K562 (cell line): ENCODE results near the gene SDK1. TPM values are rescaled to one million over a fixed set of nuclear protein-coding genes. Genes with fewer than 3 reads are reported as not detected.

Experiments used
- ATAC-seq: fragments of 200-7000 bp; cut with Tn5 transposase; 3 replicates; pipeline ENCODE4 v1.9.1; 2020; ENCODE audit warnings: moderate library complexity
- BruUV-seq: library from RNA; stranded (reverse); fragments of 400-500 nt; replicated peaks from 2 replicates; lab custom pipeline; 2021; lab: Mats Ljungman, UMichigan
- CTCF ChIA-PET: fragments of 300-600 bp; formaldehyde crosslinking; extraction: SDS; loops from one replicate; lab custom pipeline; 2021; ENCODE audit warnings: low intra/inter-chr PET ratio; lab: Yijun Ruan, JAX
- POLR2A ChIA-PET: fragments of 300-600, 350-650 bp; sonication (Branson Sonifier 250); formaldehyde crosslinking; extraction: SDS; loops from one replicate; lab custom pipeline; 2021; ENCODE audit warnings: antibody characterized with exemption, inconsistent platforms; lab: Yijun Ruan, JAX
- DNase-seq, 4 experiments: peaks; one replicate each; pipeline versions ENCODE4 v3.0.0 to v3.0.0-alpha.2; 2011 to 2018; ENCODE audit warnings: low spot score in 3 of 4, mixed read lengths in 3 of 4; ENCODE audit errors: extremely low read depth in 1 of 4
- FAIRE-seq: peaks from 2 replicates; lab custom pipeline; 2011; peaks lifted over from hg19 to GRCh38; lab: Jason Lieb, UNC
- H2AFZ ChIP-seq: 2 replicates; pipeline ENCODE4 v1.6.0; 2011; ENCODE audit warnings: low read depth, low read length, control low read depth, inconsistent platforms
- H3K27ac ChIP-seq: fragments of 200-600 bp; 3 replicates; pipeline ENCODE4 v1.8.0; 2011; ENCODE audit warnings: low read depth, mild to moderate bottlenecking, control low read depth, inconsistent platforms, low read length, moderate library complexity, mixed read lengths; ENCODE audit errors: extremely low read depth
- H3K27me3 ChIP-seq, 2 experiments: fragments of 300-600 bp in 1 of 2; 2 replicates in 1 of 2; 3 replicates in 1 of 2; pipeline versions ENCODE4 v1.6.0 to v1.8.0; 2011; ENCODE audit warnings: inconsistent platforms in 2 of 2, low read length in 2 of 2, mild to moderate bottlenecking in 1 of 2, mixed read lengths in 1 of 2, moderate library complexity in 1 of 2; ENCODE audit not compliant: control insufficient read depth in 2 of 2, insufficient read depth in 2 of 2
- H3K36me3 ChIP-seq: fragments of 300-600 bp; 3 replicates; pipeline ENCODE4 v1.8.0; 2011; ENCODE audit warnings: mild to moderate bottlenecking, low read length, inconsistent platforms; ENCODE audit not compliant: control insufficient read depth, insufficient read depth
- H3K4me1 ChIP-seq, 2 experiments: fragments of 200-600 bp in 1 of 2; replicated peaks in 1 of 2; 2 replicates in 1 of 2; 3 replicates in 1 of 2; pipeline versions ENCODE4 v1.5.1 to v1.8.0; 2011; ENCODE audit warnings: inconsistent platforms in 2 of 2, low read length in 2 of 2, mild to moderate bottlenecking in 1 of 2, mixed read lengths in 1 of 2, moderate library complexity in 1 of 2; ENCODE audit not compliant: control insufficient read depth in 2 of 2, insufficient read depth in 2 of 2
- H3K4me2 ChIP-seq: 2 replicates; pipeline ENCODE4 v1.6.1; 2011; ENCODE audit warnings: low read length, control low read depth, inconsistent platforms, mixed read lengths; ENCODE audit not compliant: insufficient read depth
- H3K4me3 ChIP-seq: fragments of 200-600 bp; sonication (generic), shearing (Covaris generic); 2 replicates; pipeline ENCODE4 v1.5.1; 2016; ENCODE audit warnings: control low read depth, inconsistent platforms
- H3K79me2 ChIP-seq: fragments of 200-600 bp; 3 replicates; pipeline ENCODE4 v1.8.0; 2011; ENCODE audit warnings: low read length, inconsistent platforms; ENCODE audit not compliant: control insufficient read depth, insufficient read depth
- H3K9ac ChIP-seq, 2 experiments: 2 replicates each; pipeline versions ENCODE4 v1.6.0 to v1.6.1; 2011; ENCODE audit warnings: low read depth in 2 of 2, low read length in 2 of 2, control low read depth in 1 of 2, inconsistent platforms in 1 of 2, mild to moderate bottlenecking in 1 of 2, mixed read lengths in 1 of 2; ENCODE audit not compliant: insufficient read depth in 1 of 2
- H3K9me1 ChIP-seq: one replicate; pipeline ENCODE4 v1.6.0; 2011; ENCODE audit warnings: inconsistent platforms, mild to moderate bottlenecking, low read length, moderate library complexity; ENCODE audit not compliant: control insufficient read depth, insufficient read depth
- H3K9me3 ChIP-seq: replicated peaks from 2 replicates; pipeline ENCODE4 v1.5.1; 2011; ENCODE audit warnings: low read depth, low read length, inconsistent platforms; ENCODE audit not compliant: control insufficient read depth, insufficient read depth
- H4K20me1 ChIP-seq: replicated peaks from 2 replicates; pipeline ENCODE4 v1.6.1; 2011; ENCODE audit warnings: low read length, inconsistent platforms, mixed read lengths; ENCODE audit not compliant: control insufficient read depth, insufficient read depth
- ADNP ChIP-seq: fragments of 200-800 bp; sonication (Bioruptor generic); IDR thresholded peaks from 2 replicates; pipeline ENCODE4 v1.6.1; 2016; ENCODE audit warnings: missing genetic modification characterization, missing compliant biosample characterization
- CREB1 ChIP-seq, 2 experiments: sonication (generic) in 1 of 2; formaldehyde crosslinking in 1 of 2; IDR thresholded peaks; 2 replicates each; pipeline versions ENCODE4 v1.6.1 to v1.8.0; 2012 to 2022; ENCODE audit warnings: inconsistent platforms in 1 of 2, mild to moderate bottlenecking in 1 of 2, missing genetic modification reagents in 1 of 2, moderate library complexity in 1 of 2
- FOXK1 ChIP-seq: sonication (generic); formaldehyde crosslinking; IDR thresholded peaks from 2 replicates; pipeline ENCODE4 v1.8.0; 2022; ENCODE audit warnings: missing genetic modification reagents, mild to moderate bottlenecking, borderline replicate concordance
- FOXM1 ChIP-seq, 2 experiments: fragments of 450-650 bp in 1 of 2; sonication (generic) in 1 of 2; formaldehyde crosslinking in 1 of 2; IDR thresholded peaks; 2 replicates each; pipeline versions ENCODE4 v1.6.1 to v1.9.0; 2017 to 2022; ENCODE audit warnings: low read depth in 2 of 2, mild to moderate bottlenecking in 2 of 2, missing genetic modification reagents in 1 of 2, moderate library complexity in 1 of 2
- KHSRP ChIP-seq: fragments of 450-650 bp; IDR thresholded peaks from 2 replicates; pipeline ENCODE4 v1.6.1; 2017
- KLF13 ChIP-seq: fragments of 450-650 bp; IDR thresholded peaks from 2 replicates; pipeline ENCODE4 v1.6.1; 2016; ENCODE audit warnings: missing genetic modification characterization, low read depth, mild to moderate bottlenecking, missing compliant biosample characterization, moderate library complexity, borderline replicate concordance
- PHF20 ChIP-seq: fragments of 450-650 bp; IDR thresholded peaks from 2 replicates; pipeline ENCODE4 v1.6.1; 2018; ENCODE audit not compliant: partially characterized antibody
- ZNF263 ChIP-seq: sonication (generic); formaldehyde crosslinking; IDR thresholded peaks from 2 replicates; pipeline ENCODE4 v1.8.0; 2022; ENCODE audit warnings: mild to moderate bottlenecking, missing genetic modification reagents, borderline replicate concordance
- ZNF766 ChIP-seq: fragments of 200-800 bp; sonication (Bioruptor generic); conservative IDR thresholded peaks from 2 replicates; pipeline ENCODE4 v1.6.1; 2016; ENCODE audit warnings: missing genetic modification characterization, missing compliant biosample characterization
- WGBS: fragments of 100-300 bp; shearing (Covaris generic); methylation state at CpG from one replicate; pipeline ENCODE4 v1.1.6; 2016; ENCODE audit warnings: low coverage, mixed read lengths; ENCODE audit not compliant: insufficient coverage; ENCODE audit errors: missing lambda C conversion rate; 5-methylcytosine and 5-hydroxymethylcytosine counted together
- in situ Hi-C: fragments of 300-500 bp; cut with MboI; formaldehyde crosslinking; loops from 4 replicates; pipeline ENCODE4 v1.15.0; 2018; ENCODE audit warnings: inconsistent platforms, mixed read lengths
- intact Hi-C: fragments of 100-400 bp; cut with micrococcal nuclease; formaldehyde crosslinking; loops from 2 replicates; pipeline ENCODE4 v1.14.2; 2022
- polyA plus RNA-seq, 8 experiments: library from polyadenylated mRNA; depleted of rRNA in 4 of 8; stranded (reverse) in 5 of 8; unstranded in 3 of 8; fragments of >200 nt; fragmentation: Nextera tagmentation in 2 of 8; fragmentation: Illumina TruSeq in 1 of 8; extraction: Ambion mirVana in 2 of 8; extraction: Trizol in 1 of 8; gene quantifications; 2 replicates each; pipeline versions ENCODE4 v1.2.1 to v1.2.3, GENCODE V29; 2011 to 2014; ENCODE audit warnings: inconsistent platforms in 1 of 8, missing spikeins in 1 of 8
- total RNA-seq, 7 experiments: library from RNA; depleted of rRNA in 6 of 7; stranded (reverse); fragments of >200 nt in 6 of 7; fragmentation: Illumina TruSeq in 2 of 7; extraction: Trizol in 2 of 7; gene quantifications; 2 replicates each; pipeline versions ENCODE4 v1.2.1 to v1.2.3, GENCODE V29; 2011 to 2021; ENCODE audit warnings: low replicate concordance in 1 of 7
- TF ChIP-seq, protein P1 (sequence below), 3 experiments: fragments of 200-800 bp in 1 of 3; sonication (Bioruptor generic) in 1 of 3; sonication (generic) in 1 of 3; formaldehyde crosslinking in 1 of 3; IDR thresholded peaks; 2 replicates each; pipeline versions ENCODE4 v1.6.1 to v1.8.0; 2016 to 2022; ENCODE audit warnings: mild to moderate bottlenecking in 2 of 3, missing compliant biosample characterization in 2 of 3, missing genetic modification characterization in 2 of 3, missing genetic modification reagents in 1 of 3
- TF ChIP-seq, protein P2 (sequence below): fragments of 450-650 bp; formaldehyde crosslinking; IDR thresholded peaks from 2 replicates; pipeline ENCODE4 v1.4.0; 2022; ENCODE audit warnings: missing genetic modification characterization

The SDK1 gene
- total and polyA plus RNA-seq, 9 of the 15 experiments (the other 6 are each of a cell fraction or from before 2014, with no cell fraction given) = 0.16 TPM; not detected in 8

DNA sequence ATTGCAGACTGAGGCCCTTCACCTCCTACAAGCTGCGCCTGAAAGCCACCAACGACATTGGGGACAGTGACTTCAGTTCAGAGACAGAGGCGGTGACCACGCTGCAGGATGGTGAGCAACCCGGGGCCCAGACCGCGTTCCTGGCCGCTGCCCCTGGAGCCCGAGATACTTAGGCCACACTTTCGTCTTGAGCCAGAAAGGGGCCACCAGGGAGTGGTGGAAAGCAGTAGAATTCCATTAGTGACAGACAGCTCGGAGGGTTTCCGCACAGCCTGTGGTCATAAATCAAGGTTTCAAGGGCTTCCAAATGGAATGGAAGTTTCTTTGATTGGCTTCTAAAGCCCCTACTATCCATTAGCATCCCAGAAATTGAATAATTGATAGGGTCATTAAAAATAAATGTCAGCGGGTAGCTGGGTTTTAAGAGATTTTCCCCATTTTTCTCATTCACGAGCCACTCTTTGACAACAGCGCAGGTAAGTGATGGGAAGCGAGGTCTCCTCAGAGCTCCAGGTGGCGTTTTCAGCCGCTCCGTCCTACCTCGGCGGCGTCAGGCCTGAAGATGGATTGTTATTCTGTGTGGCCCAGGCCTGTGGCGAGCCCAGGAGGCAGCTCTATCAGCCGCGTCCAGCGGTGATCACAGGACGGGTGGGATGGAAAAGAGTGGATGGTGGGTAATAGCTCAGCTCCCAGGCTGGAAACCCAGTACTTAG lies 857.5 kb downstream of the SDK1 start:
- Histone ChIP-seq H3K36me3 (no peaks in the 10 kb centered on the region), H3K27ac (no peak overlapping the region), H4K20me1 (no peaks in the 10 kb centered on the region), H3K4me1 (no peaks in the 10 kb centered on the region; a peak in 1 of 5 replicates), H3K27me3 (peaks cover 21 to 71% of the 10 kb centered on the region in 2 experiments; a peak in 4 of 5 replicates), H3K4me3 (no peak overlapping the region), H3K9me1 (peaks cover 3% of the 10 kb centered on the region), H3K79me2 (no peaks in the 10 kb centered on the region), H3K4me2 (no peak overlapping the region), H2AFZ (no peak overlapping the region), H3K9me3 (no peaks in the 10 kb centered on the region), H3K9ac (no peak overlapping the region)
- in situ Hi-C loops = no loop called here
- ATAC-seq (no peak), FAIRE-seq (no peak), DNase-seq (no peak)
- under 1% methylated on average over 26 of the region's 27 CpGs for WGBS
- BruUV-seq = no TSS peak
- TF ChIP-seq FOXK1 (CRISPR knock-in tag) = no peak
- CTCF ChIA-PET = no interaction called here
- POLR2A ChIA-PET = interaction anchor here (0.6 to 1.0 kb wide), 3 partner anchors 10 to 618 kb away, joined by 3 read pairs; no protein-coding TSS in a partner anchor
- intact Hi-C loops = no loop called here

DNA sequence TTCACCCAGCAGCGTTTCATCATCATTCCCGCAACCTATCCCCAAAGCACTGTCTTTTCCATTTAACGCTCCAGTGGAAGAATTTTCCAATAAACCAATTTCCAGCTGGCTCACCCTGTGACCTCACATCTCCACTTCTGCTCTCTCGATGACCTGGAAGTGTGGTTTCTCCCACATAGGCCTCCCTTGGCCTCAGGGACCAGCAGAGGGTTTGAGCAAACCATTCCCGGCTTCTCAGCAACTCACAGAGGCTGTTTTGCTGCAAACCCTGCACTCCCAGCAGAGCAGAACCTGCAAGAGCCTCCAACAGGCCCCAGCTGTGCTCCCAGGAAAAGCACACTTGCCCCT lies 858.1 kb downstream of the SDK1 start:
- intact Hi-C loops (no loop called here), in situ Hi-C loops (no loop called here)
- H3K9ac ChIP-seq = no peak overlapping the region
- H3K9me3 ChIP-seq = no peaks in the 10 kb centered on the region
- no peak overlapping the region for H3K4me2 ChIP-seq
- FAIRE-seq = no peak
- H3K4me1 ChIP-seq = no peaks in the 10 kb centered on the region; a peak in 1 of 5 replicates
- CTCF ChIA-PET = no interaction called here
- H3K36me3 ChIP-seq = no peaks in the 10 kb centered on the region
- POLR2A ChIA-PET = interaction anchor here (0.6 to 0.8 kb wide), 2 partner anchors 10 to 617 kb away, joined by 3 read pairs; no protein-coding TSS in a partner anchor
- H3K4me3 ChIP-seq = no peak overlapping the region
- 0% methylated on average over 5 of the region's 5 CpGs for WGBS
- H3K79me2 ChIP-seq = no peaks in the 10 kb centered on the region
- no peak for ATAC-seq
- H3K27me3 ChIP-seq = peaks cover 19 to 71% of the 10 kb centered on the region in 2 experiments; a peak in 4 of 5 replicates
- DNase-seq = no peak
- H3K9me1 ChIP-seq = peaks cover 3% of the 10 kb centered on the region
- H4K20me1 ChIP-seq = no peaks in the 10 kb centered on the region
- BruUV-seq = no TSS peak
- H3K27ac ChIP-seq = no peak overlapping the region
- no peak overlapping the region for H2AFZ ChIP-seq
- TF ChIP-seq FOXM1 (IDR thresholded peaks at IDR 0.05; ENCODE audit: low read depth) (no peak), FOXM1 (CRISPR knock-in tag; IDR thresholded peaks at IDR 0.05; ENCODE audit: low read depth) (no peak), ADNP (no peak), ZNF766 (CRISPR knock-in tag) (no peak), KLF13 (tag) (no peak), PHF20 (no peak), CREB1 (IDR thresholded peaks at IDR 0.05) (no peak), CREB1 (CRISPR knock-in tag; IDR thresholded peaks at IDR 0.05) (no peak), KHSRP (no peak), ZNF263 (CRISPR knock-in tag) (no peak)
- TF ChIP-seq, protein P1, sequence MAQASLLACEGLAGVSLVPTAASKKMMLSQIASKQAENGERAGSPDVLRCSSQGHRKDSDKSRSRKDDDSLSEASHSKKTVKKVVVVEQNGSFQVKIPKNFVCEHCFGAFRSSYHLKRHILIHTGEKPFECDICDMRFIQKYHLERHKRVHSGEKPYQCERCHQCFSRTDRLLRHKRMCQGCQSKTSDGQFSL (CRISPR knock-in tag; IDR thresholded peaks at IDR 0.05) = no peak
- TF ChIP-seq, protein P1 (tag; IDR thresholded peaks at IDR 0.05) = no peak
- TF ChIP-seq, protein P2, sequence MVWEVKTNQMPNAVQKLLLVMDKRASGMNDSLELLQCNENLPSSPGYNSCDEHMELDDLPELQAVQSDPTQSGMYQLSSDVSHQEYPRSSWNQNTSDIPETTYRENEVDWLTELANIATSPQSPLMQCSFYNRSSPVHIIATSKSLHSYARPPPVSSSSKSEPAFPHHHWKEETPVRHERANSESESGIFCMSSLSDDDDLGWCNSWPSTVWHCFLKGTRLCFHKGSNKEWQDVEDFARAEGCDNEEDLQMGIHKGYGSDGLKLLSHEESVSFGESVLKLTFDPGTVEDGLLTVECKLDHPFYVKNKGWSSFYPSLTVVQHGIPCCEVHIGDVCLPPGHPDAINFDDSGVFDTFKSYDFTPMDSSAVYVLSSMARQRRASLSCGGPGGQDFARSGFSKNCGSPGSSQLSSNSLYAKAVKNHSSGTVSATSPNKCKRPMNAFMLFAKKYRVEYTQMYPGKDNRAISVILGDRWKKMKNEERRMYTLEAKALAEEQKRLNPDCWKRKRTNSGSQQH (CRISPR knock-in tag) = no peak
